Esophagus squamous epithelium (tissue), 4 donors: ENCODE results near the gene CDKL4.
"Not testable (repeated sequence)": the region's sequence is repeated elsewhere in the genome, so short reads cannot be mapped to it uniquely, and the experiment has no call there.

Experiments used
- CTCF ChIP-seq, 6 experiments: fragments of 450-650 bp in 4 of 6; fragments of 200-600 bp in 2 of 6; sonication (generic) in 2 of 6; IDR thresholded peaks; one replicate each; pipeline ENCODE4 v1.5.1; 2016 to 2019; ENCODE audit warnings: antibody characterized with exemption in 6 of 6, mild to moderate bottlenecking in 4 of 6, moderate library complexity in 4 of 6
- POLR2A ChIP-seq, 4 donors: fragments of 450-650 bp; IDR thresholded peaks; one replicate each; pipeline ENCODE4 v1.6.1; 2017; ENCODE audit warnings: antibody characterized with exemption in 4 of 4, mild to moderate bottlenecking in 4 of 4, moderate library complexity in 3 of 4

- not testable (repeated sequence) for TF ChIP-seq CTCF, POLR2A (IDR thresholded peaks at IDR 0.05)
These were observed 46.8 kb downstream of the CDKL4 start for GRCh38 chr2:39197003-39197402.
